HG03575 (cell line): ENCODE results near the gene ARID3B.
"Not testable (repeated sequence)": the region's sequence is repeated elsewhere in the genome, so short reads cannot be mapped to it uniquely, and the experiment has no call there.

ENCODE experiments used
- ATAC-seq: cut with Tn5 transposase; IDR thresholded peaks from one replicate; pipeline ENCODE4 v1.9.1; 2021; ENCODE audit not compliant: unreplicated experiment, insufficient number of reproducible peaks, low FRiP score; ENCODE audit errors: extremely low read depth

Gene ARID3B

DNA sequence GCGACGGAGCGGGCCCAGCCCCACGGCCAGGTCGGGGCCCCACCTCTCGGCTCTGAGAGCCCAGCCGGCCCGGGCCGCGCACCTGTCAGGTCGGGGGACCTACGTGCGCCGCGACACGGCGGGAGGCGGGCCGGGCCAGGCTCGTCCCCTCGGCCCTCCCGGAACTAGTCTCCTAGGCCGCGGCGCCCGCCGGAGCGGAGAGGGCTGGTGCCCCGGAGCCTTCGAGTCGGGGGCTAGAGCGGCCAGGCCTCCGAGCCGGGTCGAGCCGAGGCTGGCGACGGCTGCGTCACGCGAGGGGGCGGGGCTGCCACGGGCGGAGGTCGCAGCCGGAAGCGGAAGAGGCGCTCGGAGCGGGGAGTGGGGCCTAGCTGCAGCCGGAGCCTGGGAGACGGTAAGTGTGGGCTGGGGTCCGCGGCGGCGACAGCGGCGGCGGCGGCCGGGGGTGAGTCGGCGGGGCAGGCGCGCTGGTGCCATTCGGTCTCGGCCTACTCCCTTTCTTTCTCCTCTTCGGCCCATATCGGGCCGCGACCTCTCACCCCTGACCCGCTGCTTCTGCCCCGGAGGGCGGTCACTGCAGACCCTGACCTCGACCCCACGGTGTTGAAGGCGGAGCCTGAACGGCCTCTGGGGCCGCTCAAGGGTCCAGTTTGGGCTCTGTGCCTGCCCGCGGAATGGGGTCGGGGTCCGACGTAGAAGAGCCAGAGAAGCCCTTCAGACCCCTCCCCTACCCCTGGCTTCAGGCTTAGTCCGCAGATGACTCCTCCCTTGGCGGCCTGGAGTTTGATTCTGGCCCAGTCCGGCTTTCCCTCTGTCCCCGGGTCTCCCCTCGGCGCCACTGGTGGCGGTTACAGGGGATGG lies 74.7 kb downstream of the ARID3B start, which contains the start of gene CLK3:
Gene CLK3, plus strand, starts transcription at position 329 of the 858 bp plus-strand sequence. CDS start 3,361 bp downstream, outside the sequence.
- no peak for ATAC-seq

DNA sequence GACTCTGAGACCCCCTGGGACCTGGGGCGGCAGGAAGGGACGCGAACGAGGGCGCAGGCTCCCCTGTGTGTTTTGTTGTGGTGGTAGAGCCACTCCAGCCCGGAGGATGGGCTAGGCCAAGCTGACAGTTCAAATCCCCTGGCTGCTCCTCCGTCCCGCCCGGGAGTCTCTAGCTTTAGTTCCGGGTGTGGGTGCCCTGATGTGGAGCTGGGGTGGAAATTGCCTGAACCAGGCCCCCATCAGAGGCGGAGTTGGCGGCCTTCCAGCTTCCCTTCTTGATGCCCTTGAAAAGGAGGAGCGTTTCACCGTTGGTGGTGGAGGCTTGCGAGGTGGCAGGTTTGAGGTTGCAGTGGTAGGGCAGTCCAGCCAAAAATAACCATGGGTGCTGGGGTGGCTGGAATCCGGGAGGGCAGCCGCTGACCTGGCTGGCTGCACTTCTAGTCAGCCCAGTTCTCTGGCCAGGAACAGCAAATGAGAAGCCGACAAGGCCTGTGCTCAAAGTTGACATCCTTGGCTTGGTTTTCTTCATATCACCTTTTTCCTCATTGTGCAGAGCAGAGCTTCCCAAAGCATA lies 75.4 kb downstream of the ARID3B start:
- ATAC-seq: no peak

DNA sequence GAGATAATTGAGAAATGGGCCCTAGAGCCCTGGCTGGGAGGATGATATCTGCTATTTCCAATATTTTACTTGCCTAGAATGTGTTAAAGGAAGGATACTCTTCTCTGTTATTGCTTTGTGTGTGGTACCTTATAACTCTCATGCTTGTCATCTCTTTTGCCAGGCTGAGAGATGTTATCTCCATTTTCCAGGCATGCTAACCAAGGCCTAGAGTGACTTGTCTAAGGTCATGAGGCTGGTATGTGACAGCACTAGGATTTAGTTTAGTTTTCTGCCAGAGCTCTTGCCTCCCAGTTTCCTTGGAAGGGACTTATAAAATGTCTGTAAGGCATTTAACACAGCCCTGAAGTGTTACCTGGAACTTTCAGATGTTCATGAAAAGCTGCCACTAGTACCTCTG lies 76.0 kb downstream of the ARID3B start:
- no peak for ATAC-seq

DNA sequence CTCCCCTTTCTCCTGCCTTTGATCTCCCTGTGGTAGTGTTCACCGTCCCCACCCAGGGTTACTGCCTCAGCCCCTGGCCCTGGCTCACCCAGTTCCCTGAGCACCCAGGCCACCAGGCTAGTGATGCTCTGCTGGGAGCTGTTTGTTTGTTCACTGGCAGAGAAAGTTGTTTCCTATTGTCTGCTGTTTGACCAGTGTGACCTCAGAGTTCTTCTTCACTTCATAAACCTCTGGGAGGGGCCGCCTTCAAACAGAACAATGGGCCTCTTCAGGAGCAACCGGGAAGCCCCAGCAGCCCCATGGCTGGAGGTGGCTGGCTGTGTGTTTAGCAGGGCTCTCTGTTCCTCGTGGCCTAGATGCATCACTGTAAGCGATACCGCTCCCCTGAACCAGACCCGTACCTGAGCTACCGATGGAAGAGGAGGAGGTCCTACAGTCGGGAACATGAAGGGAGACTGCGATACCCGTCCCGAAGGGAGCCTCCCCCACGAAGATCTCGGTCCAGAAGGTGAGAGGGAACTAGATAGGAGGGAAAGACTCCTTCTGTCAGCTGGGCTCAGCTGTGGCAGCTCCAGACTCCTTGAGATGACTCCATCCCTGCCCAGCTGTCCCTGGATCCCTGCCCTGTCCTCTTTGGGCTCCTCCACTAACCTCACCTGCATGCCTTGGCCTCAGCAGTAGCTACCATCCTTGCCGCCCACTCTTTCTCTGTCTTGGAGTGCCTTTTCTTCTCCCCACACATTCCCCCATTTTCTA lies 78.0 kb downstream of the ARID3B start:
- no peak for ATAC-seq

DNA sequence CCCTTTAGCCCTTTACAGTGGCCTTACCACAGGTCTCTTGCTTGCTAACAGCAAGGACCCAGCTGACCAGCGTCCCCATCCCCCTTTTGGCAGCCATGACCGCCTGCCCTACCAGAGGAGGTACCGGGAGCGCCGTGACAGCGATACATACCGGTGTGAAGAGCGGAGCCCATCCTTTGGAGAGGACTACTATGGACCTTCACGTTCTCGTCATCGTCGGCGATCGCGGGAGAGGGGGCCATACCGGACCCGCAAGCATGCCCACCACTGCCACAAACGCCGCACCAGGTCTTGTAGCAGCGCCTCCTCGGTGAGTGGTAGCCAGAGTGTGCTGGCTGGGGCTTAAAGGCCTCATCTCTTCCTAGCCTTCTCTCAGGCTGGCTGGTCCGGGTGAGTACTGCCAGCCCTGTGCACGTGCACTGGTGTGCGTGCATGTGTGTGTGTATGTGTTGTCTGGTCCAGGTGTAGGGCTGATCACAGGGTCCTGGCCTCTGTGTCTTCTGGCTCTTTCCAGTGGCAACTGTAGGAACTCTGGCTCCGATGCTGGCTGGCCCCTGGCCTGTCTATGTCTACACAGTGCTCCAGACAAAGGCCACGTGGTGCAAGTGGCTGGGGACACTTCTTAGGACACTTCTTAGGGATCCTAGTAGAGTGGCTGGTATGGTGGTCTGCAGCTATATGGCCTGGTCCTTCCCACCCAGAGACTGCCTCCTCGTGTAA lies 79.1 kb downstream of the ARID3B start:
- no peak for ATAC-seq

DNA sequence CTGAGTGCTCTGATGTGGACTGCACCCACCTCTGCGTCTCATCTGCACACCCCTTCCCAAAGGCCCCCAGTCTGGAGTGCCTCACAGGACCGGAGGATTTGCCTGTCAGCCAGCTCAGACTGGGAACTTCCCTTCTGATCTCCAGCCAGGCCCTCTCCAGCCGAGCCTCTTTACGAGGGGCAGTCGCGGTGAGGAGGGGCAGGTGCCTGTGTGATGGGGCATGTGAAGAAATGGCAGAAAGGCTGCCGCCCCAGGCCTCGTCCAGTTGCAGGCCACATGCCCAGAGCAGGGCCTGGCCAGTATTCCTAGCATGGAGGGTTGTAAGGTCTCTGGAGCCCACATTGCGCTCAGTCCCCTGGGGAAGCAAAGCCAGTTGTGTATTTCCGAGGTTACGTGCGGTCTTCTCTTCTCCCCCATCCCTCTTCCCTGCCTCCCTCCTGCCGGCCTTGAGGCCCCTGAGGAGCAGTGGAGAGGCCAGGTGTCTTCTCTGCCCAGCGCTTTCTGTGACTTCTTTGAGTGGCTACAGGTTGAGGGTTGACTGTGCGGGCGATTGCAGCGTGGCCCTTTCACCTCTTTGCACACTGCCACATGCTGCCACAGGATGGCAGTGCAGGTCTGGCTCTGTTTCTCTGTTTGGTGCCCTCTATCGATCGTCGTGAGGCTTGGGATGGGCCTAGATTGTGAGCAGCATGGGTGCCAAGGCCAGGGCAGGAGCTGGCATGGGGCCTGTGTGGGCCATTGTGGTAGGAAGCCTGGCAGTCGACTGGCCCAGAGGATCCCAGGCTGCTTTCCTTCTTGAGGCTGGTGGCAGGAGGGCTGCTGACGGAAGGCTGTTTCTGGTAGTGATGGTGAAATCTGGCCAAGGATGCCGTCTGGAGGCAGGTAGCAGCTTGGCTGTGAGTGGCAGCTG lies 79.9 kb downstream of the ARID3B start:
- no peak for ATAC-seq

DNA sequence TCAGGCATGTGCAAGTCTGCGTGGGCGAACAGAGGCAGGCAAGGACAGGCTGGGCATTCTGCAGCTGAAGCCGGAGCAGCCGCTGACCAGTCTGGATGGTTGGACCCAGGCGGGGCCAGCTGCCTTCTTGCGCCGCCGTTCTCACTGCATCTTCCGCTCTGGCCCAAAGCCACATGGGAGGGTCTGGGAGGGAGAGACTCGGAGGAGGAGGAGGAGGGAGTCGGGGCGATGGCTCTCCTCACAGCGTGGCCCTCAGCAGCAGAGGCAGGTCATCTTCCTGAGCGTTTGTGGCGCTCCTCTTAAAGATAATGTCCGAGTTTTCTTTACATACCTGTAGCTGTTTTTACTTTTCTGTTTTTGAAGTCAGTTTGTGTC lies 80.5 kb downstream of the ARID3B start:
- no peak for ATAC-seq

DNA sequence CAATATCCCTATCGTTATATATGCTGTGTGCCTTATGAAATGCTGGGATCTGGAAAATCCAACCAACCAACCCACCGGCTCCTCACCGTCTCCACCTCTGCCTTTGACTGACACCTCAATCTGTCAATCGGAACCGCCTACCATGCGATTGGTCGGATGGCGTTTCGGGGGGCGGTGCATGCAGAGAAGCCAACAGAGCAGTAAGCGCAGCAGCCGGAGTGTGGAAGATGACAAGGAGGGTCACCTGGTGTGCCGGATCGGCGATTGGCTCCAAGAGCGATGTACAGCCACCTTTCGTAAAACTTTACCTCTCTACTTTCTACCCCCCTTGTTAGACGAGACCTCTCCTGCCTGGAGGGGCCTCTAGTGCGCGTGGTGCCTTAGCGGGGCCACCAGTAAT lies 80.9 kb downstream of the ARID3B start:
- ATAC-seq: no peak

DNA sequence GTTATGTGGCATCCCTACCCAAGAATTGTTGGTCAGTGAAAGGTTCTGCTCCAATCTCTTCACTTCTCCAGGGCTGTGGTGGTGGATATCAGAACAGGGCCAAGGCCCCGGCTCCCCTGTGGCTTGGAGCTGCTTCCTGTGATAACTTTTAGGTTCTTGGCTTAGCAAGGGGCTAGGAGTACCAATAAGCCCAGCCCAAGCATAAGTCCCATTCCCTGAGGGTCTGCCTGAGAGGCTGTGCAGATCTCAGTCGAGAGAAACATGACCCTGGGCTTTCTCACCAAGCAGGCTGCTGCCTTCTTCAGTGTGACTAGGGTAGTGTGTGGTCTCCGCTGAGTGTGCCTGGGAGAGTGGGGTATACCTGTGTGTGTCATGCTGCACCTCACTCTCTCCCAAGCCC lies 81.7 kb downstream of the ARID3B start:
- no peak for ATAC-seq

DNA sequence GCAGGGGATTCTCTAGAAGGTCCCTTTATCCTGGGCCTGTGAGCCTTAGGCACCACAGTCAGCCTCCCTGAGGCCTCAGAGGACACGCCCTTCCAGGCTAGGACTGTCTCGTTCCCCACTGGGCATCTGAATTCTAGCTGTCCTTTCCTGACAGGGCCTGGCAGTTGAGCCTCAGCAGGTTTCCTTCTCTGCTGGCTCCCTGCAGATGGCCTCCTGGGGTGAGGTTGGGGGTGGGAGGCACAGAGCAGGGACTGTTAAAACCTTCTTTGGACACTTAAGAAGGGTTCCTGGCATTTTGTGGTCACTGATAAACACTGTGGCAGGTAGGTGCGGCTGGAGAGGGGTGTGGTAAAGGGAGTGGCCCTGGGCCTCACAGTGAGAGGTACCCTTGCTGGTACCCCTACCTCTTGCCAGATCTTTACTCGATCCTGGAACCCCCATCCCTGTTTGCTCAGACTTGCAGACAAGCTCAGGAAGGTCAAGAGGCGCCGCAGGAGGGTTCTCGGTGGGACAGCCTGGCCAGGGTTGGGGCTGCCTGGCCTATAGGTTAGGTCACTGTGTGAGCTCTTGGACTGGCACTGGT lies 83.1 kb downstream of the ARID3B start:
- ATAC-seq: no peak

DNA sequence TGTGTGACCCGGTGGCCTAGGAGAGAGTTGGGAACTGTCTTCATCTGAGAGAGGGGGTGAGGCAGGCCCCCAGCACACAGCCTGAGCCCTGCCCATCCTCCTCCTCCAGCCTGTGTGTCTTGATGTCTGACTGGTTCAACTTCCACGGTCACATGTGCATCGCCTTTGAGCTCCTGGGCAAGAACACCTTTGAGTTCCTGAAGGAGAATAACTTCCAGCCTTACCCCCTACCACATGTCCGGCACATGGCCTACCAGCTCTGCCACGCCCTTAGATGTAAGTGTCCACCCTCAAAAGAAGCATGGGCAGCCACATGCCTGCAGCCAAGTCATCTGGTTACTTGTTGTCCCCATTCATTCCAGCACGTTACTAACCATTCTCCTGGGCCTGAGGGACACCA lies 84.7 kb downstream of the ARID3B start:
- no peak for ATAC-seq

DNA sequence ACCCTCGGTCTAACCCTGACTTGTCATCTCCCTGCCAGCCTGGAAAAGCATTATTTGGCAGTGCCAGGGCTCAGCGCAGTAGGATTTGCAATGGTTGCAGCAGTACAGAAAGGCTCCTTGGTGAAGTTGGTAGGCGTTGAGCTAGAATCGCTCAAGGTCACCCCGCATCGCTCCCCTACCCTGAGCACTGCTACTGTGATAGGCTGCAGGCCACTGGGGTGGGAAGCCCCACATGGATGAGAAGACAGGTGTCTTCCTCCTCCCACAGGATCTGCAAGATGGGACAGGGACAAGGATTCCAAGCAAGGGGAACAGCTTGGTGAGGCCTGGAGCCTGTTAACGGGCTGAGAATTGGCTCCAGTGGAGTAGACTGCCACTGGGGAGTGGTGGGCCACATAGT lies 85.3 kb downstream of the ARID3B start:
- ATAC-seq: no peak

DNA sequence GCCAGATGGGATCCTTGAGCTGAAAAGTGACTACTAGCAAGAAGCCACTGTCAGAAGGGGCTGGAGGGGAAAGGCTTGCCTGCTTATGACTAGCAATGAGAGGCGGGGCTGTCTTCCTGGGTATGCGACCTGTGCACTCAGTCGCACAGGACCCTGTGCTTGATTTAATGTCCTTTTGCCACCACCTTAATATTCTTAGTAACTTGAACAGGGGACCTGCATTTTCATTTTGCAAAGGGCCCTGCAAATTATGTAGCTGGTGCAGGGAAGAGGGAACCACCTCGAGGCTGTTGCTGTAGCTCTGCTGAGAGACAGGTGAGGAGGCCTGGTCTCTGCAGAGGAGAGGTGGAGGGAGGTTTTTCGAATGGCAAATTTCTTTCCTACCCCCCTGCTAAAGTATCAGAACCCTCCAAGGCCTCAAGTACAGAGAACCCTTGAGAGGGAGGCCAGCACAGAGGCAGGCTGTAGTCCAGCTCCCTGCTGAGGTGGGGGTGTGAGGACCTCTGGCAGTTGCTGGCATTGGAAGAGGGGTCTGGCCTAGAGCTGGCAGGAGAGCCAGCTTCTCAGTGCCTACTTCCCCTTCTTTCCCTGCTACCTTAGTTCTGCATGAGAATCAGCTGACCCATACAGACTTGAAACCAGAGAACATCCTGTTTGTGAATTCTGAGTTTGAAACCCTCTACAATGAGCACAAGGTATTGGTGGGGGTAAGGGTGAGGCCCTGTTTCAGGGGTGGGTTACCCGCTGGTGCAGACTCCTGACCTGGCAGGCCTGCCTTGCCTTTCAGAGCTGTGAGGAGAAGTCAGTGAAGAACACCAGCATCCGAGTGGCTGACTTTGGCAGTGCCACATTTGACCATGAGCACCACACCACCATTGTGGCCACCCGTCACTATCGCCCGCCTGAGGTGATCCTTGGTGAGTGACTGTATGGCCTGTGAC lies 86.0 kb downstream of the ARID3B start:
- no peak for ATAC-seq

DNA sequence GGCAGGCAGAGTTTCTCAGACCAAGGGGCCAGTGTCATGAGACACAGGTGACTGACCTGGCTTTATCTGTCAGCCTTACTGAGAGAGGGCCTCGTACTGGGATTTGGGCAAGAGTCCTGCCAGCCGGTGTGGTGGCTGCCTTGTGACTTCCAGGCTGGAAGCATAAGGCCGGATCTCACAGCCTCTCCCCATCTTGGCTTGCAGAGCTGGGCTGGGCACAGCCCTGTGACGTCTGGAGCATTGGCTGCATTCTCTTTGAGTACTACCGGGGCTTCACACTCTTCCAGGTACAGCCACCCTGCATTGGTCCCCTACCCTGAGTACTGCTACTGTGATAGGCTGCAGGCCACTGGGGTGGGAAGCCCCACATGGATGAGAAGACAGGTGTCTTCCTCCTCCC lies 86.7 kb downstream of the ARID3B start:
- no peak for ATAC-seq

DNA sequence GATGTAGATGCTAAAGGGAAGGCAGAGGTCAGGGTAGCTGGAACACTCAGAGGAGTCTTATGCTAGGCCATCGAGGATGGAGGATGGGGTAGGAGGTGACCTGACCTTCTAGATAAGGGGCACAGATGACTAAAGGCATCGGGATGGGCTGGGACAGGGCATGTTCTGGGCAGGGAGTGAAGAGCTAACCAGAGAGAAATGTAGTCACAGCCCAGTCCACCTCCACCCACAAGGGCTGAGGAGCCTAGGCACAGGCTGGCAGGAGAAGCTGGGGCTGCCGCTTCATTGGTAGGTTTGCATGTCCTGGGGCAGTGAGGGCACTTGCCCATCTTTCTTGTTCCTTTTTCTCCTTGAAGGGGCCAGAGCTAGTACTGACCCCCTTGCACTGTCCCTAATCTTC lies 87.2 kb downstream of the ARID3B start:
- no peak for ATAC-seq

DNA sequence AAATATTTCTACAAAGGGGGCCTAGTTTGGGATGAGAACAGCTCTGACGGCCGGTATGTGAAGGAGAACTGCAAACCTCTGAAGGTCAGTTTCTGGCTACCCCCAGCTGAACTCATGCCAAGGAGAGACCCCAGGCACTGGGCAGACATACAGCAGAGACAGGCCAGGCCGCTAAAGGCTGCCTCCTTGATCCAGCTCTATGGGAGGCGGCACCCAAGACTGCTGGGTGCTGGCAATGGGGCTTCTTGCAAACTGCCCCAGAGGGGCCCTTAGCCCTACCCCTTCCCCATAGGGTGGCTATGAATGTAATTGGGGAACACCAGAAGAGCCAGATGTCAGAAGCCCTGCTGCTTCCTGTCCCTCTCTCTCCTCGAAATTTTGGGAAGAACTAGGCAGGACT lies 87.9 kb downstream of the ARID3B start:
- ATAC-seq: no peak

DNA sequence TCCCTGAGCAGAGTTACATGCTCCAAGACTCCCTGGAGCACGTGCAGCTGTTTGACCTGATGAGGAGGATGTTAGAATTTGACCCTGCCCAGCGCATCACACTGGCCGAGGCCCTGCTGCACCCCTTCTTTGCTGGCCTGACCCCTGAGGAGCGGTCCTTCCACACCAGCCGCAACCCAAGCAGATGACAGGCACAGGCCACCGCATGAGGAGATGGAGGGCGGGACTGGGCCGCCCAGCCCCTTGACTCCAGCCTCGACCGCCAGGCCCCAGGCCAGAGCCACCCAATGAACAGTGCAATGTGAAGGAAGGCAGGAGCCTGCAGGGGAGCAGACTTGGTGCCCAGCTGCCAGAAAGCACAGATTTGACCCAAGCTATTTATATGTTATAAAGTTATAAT lies 88.7 kb downstream of the ARID3B start:
- ATAC-seq: not testable (repeated sequence)
